ENCODE results near the gene RFC5. TPM values are rescaled to one million over a fixed set of nuclear protein-coding genes. Genes with fewer than 3 reads are reported as not detected.

The RFC5 gene
- total RNA-seq, 120 experiments from 2014 or later = 7.6 to 22.3 (median 14.5) TPM

Other genes starting within 250 kb of the RFC5 start
- gene KSR2, start 47.7 kb upstream of the RFC5 start, total RNA-seq = 10 to 100 TPM; 12.2 to 55.1 (median 39.1) TPM
- gene WSB2, start 44.5 kb downstream of the RFC5 start, total RNA-seq = 100 to 1,000 TPM; 117 to 328 (median 199) TPM
- gene VSIG10, start 87.3 kb downstream of the RFC5 start, total RNA-seq = 10 to 100 TPM in 119 of 120 experiments, 1 to 10 TPM in 1; 9.9 to 40.2 (median 19.8) TPM
- 1,000 to 10,000 TPM in 2 of 120 experiments, 100 to 1,000 TPM in 118; 437 to 1,009 (median 790) TPM for gene PEBP1, start 119.4 kb downstream of the RFC5 start, total RNA-seq